IPS DF 4.7 (cell line): Measurements from ENCODE around the gene MYO1G.
"Not testable (repeated sequence)": the region's sequence is repeated elsewhere in the genome, so short reads cannot be mapped to it uniquely, and the experiment has no call there.

Source experiments
- DNase-seq: peaks from one replicate; pipeline ENCODE4 v3.0.0-alpha.2; 2013; ENCODE audit warnings: low spot score; ENCODE audit errors: extremely low read depth

Gene MYO1G

DNA sequence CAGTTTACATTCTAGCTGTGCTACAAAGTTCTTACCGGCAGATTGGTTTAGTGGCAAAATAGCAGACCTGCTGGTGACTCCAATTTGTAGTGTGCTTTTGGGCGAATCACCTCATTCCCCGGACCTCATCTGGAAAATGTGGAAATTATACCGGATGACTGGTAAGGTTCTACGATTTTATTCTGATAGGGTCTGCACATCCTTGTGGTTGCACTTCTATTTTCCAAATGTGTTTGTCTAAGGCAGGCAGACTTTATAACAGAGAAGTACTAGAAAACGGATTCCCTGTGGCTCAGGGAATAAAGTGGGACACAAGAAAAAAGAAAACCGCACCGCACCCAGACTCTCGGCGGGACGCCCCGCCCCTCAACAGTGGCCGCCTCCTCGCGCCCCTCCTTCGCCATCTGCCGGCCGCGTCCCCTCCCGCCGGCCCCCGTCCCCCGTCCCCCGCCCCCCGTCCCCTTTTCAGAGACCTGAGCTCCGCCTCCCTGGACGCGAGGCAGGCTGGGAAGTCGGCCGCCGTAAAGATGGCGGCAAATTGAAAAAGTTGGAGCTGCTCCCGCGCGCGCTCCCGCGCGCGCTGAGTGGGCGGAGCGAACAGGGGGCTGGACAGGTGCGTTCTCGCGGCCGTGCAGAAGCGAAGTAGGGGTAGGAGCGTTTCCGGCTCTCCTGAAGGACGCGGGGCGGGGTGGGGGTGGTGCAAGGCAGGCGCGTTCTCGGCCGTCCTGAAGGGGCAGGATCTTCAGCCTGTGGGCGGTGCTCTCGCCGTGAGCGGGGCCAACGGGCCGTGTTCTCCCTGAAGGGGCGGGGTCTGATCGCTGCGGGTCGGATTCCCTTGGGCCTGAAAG is 20.7 kb upstream of the MYO1G start:
- DNase-seq = peak; percentile 72

DNA sequence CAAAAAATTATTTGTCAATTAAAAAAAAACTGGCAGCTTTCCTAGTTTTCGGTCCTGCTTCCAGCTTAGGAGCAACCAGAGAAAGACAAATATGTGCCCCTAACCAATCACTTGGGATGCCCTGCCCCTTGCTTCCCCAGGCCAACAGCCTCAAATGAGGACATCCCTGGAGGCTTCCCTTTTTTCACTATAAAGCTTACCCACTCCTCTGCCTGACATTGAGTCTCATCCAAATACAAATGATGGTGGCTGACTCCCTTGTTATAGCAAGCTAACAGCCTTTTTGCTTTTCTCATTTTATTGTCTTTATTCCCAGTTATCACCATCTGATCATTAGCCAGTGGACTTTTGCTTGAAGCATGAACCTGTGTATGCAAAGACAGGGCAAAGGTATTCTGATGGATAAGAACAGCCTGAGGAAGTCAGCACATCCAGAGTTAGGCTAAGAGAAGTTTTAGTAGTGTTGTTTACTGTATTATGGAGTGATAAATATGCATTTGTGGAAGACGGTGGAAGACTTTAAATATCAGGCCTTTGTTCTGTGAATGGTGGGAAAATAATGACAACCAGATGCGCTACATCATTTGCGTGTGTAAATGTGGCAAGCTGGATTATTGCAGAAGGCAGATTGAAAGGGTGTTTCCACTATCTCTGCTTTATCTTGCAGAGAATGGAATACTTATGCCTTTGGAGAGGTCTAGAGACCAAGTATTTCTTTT is 19.5 kb upstream of the MYO1G start:
- no peak for DNase-seq

DNA sequence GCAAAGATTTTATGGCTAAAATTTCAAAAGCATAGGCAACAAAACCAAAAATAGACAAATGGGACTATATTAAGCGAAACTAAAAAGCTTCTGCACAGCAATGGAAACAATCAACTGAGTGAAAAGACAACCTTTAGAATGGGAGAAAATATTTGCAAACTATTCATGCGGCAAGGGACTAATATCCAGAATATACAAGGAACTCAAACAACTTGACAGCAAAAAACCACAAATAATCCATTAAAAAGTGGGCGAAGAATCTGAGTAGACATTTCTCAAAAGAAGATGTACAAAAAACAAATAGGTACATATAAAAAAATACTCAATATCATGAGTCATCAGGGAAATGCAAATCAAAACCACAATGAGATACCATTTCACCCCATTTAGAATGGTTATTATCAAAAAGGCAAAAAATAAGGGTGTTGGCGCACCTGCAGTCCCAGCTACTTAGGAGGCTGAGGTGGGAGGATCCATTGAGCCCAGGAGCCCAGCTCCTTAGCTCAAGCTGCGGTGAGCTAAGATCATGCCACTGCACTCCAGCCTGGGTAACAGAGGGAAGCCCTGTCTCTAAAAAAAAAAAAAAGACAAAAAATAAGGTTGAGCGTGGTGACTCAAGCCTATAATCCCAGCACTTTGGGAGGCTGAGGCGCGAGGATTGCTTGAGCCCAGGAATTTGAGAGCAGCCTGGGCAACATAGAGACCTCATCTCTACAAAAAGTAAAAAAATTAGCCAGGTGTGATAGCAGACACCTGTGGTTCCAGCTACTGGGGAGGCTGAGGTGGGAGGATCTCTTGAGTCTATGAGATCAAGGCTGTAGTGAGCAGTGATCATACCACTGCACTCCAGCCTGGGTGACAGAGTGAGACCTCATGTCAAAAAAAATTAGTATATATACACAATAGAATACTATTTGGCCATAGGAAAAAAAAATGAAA is 17.0 kb upstream of the MYO1G start:
- no peak for DNase-seq

DNA sequence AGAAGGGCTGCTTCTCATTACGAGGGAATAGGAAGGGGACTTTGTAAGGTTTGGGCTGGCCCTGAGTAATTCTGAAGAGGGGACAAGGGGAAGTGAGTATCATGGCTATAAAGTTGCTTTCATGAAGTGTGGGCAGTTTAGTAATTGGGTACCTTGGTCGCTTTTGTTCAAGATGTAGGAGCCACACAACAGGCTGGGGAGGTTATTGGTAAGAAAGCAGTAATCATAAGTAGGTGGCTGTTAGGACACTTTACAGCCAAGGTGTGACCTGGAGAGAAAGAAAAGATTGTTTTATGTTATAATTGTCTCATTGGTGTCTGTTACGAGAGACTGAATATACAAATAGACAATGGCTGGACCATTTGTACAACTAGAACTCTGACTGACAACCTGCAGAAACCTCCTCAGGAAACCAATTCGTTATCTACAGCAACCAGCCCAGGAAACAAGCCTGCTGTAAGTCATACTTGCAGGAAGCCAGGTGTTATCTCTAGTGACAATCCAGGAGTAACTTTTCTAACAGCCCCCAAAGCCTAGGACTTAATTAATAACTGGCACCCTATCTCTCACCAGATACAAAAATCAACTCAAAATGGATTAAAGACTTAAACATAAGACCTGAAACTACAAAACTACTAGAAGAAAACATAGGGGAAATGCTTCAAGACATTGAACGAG is 16.2 kb upstream of the MYO1G start:
- DNase-seq = no peak

DNA sequence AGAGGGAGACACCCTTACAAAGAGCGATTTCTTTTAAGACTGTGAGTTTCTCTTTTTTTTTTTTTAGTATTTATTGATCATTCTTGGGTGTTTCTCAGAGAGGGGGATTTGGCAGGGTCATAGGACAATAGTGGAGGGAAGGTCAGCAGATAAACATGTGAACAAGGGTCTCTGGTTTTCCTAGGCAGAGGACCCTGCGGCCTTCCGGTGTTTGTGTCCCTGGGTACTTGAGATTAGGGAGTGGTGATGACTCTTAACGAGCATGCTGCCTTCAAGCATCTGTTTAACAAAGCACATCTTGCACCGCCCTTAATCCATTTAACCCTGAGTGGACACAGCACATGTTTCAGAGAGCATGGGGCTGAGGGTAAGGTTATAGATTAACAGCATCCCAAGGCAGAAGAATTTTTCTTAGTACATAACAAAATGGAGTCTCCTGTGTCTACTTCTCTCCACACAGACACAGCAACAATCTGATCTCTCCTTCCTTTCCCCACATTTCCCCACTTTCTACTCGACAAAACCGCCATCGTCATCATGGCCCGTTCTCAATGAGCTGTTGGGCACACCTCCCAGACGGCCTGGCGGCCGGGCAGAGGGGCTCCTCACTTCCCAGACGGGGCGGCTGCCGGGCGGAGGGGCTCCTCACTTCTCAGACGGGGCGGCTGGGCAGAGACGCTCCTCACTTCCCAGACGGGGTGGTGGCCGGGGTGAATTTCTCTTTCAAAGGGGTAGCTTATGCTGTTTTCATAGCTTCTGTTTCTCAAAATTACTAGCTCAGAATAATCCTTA is 13.4 kb upstream of the MYO1G start:
- DNase-seq = not testable (repeated sequence)

DNA sequence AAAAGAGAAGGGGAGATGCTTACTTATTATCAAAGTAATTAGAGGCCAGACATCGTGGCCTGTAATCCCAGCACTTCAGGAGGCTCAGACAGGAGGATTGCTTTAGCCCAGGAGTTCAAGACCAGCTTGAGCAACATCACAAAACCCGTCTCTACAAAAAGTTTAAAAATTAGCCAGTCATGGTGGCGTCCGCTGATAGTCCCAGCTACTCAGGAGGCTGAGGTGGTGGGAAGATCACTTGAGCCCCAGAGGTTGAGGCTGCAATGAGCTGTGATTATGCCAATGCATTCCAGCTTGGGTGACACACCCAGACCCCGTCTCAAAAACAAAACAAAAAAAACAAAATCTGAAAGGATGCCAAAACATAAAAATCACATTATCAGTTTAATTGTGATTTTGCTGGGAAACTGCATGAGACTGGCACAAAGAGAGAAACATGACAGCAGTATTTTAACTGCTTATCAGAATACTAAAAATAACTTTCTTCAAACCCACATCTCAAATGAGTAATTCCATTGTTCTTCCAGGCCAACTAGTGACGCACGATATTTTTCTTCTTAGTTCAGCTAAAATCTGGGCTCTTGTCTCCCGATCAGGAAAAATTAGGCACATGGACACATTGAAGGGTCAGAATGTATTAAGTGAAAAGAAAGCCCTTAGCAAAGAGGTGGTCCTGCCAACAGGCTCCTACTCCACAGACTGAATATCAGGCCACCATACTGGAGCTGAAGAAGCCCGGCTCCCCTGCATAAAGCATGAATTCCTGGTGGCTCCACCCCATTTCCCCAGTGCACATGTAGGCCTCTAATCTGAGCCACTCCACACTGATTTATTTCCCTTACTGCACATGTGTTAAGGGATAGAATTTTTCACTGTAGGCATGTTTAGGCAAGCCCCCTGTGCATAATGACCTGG is 11.6 kb upstream of the MYO1G start:
- no peak for DNase-seq

DNA sequence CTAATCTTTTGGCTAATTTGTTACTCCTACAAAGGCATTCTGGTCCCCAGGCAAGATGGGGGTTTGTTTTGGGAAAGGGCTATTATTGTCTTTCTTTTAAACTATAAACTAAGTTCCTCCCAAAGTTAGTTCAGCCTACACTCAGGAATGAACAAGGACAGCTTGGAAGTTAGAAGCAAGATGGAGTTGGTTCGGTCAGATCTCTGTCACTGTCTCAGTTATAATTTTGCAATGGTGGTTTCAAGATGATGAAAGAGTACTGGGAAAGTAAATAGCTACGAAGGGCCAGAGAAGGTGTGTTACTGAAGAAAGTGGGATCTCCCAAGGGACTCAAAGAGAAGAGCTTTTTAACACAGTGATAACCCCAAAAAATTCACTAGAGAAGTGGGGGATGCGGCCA is 10.3 kb upstream of the MYO1G start:
- no peak for DNase-seq

DNA sequence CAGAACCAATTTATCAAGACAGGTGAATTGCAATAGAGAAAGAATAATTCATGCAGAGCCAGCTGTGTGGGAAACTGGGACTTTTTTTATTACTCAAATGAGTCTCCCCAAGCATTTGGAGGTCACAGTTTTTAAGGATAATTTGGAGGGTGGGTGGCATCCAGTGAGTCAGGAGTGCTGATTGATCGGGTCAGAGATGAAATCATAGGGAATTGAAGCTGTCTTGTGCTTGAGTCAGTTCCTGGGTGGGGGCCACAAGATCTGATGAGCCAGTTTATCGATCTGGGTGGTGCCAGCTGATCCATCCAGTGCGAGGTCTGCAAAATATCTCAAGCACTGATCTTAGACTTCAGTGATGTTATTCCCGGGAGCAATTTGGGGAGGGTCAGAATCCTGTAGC is 9.9 kb upstream of the MYO1G start:
- no peak for DNase-seq

DNA sequence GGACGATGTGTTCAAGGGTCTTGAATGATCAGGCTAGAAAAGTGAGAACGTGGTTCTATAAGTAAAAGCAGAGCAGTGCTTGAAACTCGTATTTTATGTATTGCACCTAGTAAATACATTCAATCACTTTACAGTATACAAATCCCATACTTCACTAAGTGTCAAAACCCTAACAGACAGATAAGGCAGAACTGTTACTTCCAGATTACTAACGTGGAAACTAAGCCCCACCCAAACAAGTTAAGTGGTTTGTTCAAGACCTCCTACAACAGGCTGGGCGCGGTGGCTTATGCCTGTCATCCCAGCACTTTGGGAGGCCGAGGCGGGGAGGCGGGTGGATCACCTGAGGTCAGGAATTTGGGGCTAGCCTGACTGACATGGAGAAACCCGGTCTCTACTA is 9.2 kb upstream of the MYO1G start:
- no peak for DNase-seq

DNA sequence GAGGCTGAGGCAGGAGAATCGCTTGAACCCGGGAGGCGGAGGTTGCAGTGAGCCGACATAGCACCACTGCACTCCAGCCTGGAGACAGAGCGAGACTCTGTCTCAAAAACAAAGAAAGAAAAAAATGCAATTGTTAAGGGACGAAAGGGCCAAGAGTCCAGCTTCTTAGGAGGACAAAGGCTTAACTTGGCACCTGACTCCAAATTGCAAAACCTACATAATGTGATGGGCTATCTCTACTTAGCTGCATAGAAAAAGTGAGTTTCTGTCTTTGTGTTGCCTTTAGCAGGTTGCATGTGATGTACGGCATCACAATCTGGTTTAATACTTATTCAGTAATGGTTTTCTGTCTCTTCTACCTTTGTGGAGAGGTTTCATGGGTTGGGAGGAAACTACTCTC is 8.6 kb upstream of the MYO1G start:
- DNase-seq = no peak

DNA sequence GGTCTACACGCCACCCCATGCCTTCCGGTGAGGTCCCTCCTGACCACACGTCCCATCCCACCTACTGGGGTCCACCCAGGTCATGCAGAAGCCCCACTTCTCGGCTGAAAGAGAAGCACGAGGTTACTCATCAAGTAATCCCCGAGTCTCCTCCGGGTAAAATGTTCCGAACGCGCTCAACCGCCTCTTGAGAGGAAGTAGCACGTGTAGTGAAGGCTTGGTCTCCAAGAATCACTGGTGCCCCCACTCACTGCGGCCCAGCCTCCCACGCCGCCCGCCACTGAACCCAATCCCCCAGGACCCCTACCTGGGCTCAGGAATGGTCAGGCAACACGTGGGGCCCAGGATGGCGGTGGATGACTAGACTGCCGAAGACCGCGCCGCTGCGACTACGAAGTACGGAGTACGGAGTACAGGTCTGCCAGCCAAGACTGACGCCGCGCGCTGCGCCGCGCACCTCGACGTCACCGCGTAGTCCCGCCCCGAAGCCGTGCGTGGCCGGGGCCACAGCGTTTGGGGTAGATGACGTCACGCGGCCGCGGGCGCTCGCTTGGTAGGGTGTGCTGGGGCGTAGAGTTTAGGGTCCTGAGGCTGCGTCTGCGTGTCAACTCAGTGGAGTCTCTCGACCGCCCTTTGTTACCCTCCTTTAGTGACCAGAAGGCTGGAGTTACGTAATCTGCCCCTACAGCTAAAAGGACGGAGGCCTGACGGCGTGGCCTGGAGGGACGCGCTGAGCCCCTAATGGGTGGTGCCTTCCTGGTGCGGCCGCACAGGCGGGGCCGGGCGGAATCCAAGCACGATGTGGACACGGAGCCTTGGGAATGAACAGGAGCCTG is 7.6 kb upstream of the MYO1G start:
- DNase-seq = peak; percentile 80

DNA sequence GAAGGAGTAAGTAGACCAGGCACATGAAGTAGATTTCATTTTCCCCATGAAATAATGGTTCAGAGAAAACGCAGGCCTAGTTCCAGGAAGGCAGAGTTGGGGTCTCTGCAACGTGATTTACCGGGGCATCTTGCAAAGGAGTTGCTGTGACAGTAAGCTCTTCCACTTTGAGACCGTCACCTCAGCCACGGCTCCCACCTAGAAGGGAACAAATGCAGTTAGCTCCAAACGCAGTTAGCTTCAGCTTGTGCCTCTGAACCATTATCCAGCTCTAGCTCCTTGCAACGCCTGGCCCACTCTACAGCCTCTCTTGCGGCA is 7.0 kb upstream of the MYO1G start:
- no peak for DNase-seq

DNA sequence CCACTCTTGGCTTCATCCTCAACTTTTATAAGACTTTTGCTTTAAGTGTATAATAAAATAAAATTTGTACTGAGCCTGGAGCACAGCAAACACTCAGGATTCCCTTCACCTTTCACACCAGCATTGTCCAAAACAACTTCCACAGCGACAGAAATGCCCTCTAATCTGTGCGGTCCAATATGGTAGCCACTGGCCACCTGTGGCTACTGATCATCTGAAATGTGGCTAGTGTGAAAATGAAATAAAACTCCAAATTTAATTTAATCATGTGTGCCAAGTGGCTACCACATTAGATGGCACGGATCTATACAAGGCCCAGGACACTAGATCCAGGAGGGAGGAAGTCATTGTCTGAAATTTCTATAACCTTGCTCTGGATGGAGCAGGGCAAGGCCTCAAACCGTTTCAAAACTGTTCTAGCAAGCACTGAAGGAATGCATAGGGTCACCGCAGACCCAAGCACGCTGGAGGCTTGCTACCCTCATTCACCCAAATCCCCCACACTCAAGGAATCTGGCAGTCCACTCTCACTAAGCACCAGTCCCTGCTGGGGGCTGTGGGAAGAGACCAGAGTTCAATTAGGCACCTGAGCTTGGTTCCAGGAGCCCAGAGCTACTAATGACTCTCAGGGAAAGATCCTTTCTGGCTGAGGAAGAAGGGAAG is 6.3 kb upstream of the MYO1G start:
- DNase-seq = no peak

DNA sequence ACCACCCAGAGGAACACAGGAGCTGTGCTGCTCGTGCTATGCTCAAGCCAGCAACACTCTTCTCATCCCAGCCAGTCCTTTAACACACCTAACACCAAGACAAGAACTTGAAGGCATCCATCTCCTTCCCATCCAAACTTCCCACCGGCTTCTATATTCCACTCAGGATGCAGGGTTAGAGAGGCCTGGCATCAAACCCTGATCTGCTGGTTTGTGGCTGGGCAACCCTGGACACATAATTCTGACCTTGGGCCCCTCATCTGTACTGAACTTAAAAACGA is 5.6 kb upstream of the MYO1G start:
- no peak for DNase-seq

DNA sequence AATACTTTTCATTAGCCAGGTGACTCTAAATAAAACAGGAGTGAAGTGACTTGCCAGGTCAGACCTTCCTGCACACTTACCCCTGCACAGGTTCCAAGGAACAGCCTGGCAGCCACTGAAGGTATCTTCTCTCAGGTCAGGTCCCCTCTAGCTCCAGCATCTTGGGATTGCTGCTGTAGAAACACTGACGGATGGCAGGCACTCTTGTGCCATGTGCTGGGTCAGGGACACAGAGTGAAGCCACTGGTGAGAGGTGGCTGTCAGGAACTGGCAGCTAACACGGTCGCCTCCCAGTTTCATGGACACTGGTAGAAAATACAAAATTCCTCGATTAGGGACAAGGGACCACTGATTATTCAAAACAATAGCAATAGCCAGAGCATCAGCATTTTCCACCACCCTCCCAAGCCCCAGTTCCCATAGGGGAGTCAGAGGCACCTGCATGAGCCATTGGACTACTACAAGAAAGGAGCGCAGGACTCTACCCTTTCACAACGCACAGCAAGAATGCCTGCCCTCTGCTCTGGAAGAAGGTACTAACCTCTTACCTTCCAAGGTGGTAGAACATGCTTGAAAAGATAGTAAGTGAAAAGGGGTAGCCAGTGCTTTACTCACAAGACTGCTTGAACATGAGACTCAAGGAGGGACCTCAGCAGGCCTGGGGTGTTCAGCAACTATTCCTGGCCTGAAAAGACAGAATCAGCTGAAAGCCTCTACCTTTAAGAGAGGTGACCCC is 5.1 kb upstream of the MYO1G start:
- no peak for DNase-seq

DNA sequence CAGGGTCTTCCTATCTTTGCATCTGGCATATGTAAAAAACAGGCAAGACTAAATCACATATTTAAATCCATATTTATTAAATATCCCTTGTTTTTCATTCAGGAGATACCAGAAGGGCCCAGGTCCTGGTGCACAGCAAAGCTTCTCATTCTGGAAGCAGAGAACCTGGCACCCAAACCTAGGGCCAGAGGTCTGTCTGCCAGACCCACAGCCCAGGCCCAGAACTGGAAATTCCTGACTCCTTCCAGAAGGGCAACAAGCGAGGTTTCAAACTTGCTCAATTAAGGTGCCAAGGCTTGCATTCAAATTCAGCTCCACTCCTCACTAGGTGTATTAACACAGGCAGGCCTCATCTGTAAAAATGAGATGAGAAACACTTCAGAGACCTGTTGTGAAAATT is 4.2 kb upstream of the MYO1G start:
- no peak for DNase-seq

DNA sequence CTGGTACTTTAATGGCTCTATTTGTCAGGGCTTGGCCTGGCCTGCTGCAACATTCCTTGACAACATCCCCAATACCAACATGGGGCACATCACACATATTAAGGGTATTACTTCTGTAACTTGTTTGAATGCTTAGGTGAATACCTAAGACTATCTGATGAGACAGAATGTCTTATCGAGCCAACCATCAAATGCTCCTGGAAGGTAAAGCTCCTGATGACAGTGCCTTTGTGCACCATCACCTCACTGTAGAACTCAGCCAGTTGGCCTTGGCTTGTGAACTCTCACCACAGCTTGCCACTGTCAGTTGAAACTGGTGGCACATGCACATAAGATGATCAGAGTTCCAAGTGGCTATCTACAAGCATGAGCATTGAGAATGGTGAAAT is 3.7 kb upstream of the MYO1G start:
- no peak for DNase-seq
